HS-5 (cell line): Measurements from ENCODE around the gene NOTCH1.

Experiments
- DNase-seq: peaks from one replicate; pipeline ENCODE4 v3.0.0-alpha.2; 2012; ENCODE audit warnings: low read depth

The NOTCH1 gene

DNA sequence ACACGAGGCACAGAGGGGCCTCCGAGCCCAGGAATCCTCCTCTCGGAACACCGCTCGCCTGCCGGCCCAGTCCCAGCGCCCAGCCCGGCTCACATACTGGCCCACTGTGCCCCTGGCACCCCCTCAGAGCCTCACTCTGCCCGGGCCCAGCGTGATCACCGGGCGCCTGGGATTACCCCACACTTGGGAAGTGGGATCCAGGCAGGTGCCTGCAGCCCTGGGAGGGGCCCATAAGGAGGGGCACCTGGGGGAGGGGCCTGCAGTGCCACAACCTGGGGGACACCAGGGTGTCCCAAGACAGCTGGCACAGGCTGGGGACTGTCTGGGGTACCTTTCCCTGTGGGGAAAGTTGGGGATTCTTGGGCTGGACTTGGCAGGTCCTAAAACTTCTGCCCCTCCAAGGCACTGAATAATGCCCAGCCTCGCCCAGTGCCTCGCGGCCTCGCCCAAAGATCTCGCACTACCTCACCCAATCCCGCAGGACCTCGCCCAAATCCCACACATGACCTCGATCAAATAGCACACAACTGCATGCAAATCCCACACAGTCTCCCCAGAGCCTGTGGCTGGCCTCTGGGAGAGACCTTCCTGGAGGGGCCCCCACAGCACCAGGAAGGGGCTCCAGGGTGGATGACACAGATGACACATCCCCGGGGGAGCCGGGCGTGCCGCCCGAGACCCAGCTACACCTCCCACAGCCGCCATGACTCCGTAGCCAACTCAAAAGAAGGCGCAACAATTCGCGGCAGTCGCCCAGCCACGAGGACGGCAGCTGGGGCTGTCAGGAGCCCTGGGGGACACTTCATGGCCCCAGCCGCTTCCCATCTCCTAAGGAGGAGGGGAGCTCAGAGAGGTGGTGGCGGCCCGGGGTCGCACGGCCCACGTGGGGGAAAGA, 13.7 kb downstream of the NOTCH1 start:
- no peak for DNase-seq

DNA sequence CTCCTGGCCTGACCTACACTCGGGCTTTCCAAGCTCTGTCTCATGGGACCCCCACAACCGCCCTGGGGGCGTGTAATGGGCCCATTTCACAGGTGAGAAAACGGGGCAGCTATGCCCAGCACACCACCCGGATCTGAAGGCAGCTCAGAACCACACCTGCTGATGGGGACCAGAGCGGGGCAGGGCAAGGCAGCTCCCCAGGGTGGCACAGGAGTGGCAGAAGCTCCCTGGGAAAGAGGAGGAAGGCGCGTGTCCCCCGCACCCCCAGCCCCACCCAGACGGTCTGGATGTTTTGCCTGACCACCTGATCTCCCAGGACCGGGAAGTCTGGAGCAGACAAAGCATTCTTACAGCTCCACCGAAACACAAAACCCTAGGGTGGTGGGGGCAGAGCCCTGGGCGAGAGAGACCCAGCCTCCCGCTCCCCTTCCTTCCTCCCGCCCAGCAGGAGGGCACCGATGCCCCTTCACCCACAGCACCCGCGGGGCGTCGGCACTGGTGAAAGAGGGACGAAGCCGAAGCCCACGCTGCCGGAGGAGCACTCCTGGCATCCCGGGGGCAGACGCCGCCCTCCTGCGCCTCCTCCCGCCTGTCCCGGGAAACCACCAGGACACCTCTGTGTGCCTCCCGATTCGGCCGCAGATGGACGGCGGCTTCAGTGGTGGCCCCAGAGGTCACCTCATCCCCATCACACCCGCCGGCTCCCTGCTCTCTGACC, 14.5 kb downstream of the NOTCH1 start:
- no peak for DNase-seq

DNA sequence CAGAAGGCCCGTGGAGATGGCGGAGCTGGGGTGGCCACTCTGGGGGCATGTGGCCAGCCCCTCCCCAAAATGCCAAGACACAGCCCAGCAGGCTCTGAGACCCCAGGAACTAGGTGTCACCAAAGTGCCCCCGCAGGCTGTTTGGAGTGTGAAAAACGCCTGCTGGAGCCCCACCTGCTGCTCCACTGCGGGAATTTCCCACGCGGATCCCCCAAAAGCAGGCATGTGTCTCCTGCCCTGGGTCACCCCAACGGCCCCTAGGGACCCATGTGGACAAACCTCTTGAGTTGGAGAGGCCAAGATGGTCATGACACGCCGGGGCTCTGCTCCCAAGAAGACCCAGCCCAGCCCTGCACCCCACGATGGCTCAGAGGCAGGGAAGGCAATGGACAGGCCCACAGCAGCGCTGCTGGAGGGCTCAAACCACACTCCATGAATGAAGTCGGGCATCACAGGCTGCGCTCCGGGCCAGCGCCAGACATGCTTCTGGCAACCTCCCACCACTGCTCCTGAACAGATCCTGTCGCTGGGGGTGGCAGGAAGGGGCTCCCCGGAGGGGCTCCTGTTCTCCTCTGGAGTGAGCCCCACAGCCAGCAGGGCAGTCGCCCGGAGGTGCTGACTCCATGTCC, 15.3 kb downstream of the NOTCH1 start:
- DNase-seq = no peak

DNA sequence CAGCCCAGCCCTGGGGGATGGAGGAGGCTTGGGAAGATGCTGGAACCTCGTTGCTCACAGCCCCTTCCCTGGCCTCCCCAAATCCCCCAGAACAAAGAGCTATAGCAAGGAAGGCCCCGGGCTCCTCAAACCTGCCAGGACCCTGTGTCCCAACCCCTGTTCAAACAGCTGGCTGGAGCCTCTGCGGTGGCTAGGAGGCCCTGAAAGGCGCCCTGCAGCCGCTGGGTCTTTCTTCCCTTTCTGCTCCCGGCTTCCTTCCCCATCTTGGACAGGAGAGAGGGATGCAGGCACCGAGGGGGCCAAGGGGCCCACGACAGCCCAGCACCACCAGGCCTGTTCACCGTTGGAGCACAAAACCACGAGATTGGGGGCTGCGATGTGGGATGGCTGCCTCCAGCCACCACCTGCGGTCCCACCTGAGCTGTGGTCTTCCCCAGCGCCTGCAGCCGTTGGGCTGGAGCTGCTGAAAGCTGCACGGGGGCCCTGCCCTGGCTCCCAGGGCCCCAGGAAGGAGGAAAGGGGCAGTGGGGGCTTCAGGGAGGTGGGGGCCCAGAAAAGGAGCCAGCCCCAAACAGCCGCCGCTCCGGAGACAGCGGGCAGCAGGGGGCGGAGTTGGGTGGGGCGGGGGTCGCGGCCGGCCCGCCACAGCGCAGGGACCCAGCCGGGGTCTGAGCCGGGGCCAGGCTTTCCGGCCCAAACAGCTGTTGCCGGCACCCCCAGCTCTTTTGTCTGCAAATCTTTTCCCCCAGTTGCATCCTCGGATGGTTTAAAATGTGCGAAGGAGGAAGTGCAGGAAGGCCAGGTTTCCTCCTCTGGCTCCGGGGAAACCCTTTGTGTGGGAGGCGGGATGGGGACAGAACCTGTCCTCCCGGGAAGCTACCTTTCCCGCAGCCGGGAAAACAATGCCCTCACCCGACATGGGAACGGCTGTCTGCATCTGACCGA, 16.1 kb downstream of the NOTCH1 start:
- DNase-seq = no peak

DNA sequence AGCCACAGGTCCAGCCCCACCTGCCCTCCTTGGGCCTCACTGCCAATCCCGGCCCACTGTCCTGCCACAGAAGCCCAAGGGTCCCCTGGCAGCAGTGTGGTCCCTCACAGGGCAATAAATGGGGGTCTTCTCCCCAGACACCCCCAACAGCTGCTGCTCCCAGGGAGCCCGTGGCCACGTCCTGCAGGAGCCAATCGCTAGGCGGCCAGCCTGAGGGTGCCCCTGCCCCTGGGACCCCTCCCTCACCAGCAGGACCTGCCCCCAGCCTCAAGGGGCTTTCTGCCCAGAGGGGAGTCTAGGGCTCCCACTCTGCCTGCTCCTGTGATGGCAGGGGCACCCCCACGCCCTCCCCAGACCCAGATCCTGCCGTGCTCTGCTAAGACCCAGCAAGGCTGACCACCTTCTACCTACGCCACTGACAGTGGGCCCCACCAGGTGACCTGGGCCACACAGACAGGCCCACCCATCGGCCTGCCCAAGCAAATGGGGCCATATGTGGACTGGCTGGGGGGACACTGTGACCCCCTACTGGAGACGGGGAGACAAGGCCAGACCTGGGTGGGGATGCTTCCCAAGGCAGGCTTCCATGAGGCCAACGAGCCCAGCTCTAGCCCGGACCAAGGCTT, 17.0 kb downstream of the NOTCH1 start:
- DNase-seq = no peak

DNA sequence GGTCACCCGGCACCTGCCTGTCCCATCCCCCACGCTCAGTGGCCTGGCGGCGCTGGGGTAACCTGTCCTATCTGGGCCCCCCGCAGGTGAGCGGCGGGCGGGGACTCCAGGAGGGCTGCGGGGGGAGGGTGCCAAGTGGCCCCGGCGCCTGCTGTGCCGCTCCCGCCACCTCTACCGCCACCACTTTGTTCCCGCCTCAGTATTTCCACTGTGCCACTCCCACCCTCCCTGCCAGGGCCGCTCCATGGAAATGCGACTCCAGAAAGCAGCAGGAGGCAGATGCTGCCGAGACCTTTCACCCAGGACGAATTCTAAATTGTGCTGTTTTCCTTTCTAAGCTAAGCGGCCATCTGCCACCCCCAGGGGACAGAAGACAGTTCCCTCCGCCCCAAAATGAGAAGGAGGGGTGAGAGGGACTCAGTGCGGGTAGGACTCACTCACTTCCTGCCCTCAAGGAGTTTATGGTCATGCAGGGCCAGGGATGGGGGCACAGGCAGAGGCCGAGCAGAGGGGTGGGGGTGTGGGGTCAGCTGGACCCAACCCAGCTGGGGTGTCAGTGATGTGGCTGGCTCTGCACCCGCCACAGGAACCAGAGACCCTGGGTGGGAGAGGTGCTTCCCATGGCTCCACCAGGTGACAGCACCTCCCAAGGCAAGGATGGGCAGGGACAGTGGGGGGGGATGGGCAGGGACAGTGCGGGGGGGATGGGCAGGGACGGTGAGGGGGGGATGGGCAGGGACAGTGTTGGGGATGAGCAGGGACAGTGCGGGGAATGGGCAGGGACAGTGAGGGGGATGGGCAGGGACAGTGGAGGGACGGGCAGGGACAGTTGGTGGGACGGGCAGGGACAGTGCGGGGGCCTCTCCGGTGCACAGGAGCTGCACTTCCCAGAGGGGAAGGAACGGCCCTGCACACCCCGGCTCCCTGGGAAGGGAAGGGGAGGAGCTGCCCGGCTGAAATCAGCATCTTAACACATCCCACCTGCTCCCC, 17.8 kb downstream of the NOTCH1 start:
- DNase-seq = no peak

DNA sequence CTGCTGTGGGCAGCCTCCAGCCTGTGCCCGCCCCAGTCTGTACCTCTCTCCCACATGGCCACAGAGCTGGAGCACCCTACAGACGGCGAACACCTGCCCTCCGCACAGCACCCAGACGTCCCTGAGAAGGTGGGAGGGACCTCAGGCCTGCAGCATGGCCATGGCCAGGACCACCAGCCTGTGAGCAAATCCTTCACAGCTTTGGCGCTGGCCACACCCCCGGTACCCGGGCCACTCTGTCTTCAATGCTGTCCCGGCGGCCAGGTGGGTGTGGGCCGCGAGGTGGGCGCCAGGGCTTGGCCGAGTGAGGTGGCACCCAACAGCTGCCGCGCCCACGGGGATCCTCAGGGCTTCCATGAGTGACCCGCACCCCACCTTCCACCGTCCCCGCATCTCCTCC, 18.7 kb downstream of the NOTCH1 start:
- DNase-seq = no peak

DNA sequence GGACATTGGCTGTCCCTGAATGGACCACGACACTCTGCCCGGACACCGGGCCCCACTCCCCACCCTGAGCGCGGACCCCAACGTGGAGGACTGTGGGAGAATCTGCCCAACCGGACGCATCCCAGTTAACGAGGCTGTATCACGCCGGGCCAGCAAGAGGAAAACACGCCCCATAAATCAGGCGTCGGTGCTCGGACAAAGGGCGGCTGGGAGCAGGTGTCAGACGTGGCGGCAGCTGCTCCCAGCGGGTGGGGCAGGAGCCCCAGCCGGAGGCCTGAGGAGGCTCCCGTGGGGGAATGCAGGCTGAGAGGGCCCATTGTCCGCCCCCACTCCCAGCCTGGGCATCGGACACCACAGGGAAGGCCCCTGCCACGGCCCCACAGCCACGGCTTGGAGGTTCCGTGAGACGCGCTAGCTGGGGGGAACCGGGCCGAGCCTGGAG, 19.2 kb downstream of the NOTCH1 start:
- DNase-seq = no peak

DNA sequence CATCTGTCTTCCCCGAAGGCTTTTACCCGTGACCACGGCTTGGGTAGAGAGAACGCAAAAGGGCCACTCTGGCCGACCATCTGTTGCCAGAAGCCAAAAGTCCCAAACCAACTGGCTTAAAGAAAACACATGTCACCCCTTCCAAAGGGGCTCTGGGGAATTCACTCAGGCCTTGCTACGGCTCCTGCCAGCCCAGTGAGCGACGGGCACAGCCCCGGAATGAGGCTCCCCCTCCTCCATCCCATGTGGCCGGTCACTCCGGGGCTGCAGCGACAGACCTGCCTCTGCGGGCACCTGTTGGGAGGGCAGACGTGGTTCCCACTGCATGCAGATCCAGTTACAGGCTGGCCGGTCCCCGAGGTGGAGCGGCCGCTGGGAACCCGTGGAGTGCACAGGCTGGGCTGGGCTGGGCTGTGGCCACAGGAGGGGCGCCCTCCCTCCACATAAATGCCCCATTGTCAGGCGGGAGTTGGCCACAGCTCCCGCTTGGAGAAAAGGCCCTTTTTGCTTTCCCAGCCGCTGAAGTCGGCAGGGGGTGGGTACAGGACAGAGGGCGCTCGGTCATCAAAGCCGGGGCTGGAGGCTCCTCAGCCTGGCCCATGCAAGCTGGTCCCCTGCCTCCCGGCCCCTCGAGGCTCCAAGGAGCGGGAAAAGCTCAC, 19.9 kb downstream of the NOTCH1 start:
- DNase-seq = no peak

DNA sequence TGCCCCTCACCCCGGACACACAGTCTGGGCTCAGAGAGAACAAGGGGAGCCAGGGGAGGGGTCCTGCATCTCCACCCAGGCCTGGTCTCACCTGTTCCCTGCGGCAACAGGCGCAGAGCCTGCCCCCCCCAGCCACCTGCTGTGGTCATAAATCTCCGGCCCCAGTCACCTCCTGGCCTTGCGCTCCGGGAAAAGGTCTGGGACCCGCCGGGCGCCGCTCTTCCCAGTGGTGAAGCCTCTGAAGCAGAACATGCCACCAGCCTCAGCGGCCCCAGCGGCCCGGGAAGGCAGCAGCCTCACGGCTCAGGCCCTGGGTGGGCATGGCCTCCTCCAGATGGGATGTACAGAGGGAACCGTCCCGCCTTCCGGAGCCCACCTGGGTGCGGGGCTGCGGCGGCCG, 20.6 kb downstream of the NOTCH1 start:
- DNase-seq = no peak

DNA sequence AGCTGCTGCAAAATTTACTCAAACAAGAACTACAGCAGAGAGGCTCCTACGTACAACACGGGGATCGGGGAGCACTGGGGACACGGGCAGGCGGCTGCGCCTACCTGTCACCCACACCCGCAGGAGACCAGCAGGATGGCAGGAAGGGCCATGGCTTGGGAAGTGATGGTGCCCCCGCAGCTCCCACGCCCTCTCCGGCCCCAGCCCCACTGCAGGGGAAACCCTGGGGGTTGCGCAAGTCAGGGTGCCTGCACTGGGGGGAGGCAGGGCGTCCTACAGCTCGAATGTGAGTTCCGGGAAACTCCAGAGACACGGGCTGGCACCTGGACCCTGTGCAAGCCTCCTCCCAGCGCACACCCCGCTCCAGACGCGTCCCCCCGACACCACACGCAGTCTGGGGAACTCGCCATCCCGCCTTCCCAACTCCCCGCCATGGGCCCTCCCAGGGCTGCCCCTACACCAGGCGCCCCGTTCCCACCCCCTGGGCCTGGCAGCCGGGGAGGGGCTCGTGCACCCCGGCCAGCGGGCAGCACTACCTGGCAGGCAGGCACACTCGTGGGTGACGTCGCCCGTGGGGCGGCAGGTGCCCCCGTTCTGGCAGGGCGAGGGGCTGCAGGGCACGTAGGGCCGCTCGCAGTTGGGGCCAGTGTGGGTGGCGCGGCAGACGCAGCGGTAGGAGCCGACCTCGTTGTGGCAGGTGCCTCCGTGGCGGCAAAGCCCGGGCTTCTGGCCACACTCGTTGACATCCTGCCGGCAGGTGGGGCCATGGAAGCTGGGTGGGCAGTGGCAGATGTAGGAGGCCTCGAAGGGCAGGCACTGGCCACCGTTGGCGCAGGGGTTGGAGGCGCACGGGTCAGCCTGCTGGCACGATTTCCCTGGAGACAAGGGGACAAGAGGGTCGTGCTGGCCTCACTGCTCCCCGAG, 23.3 kb downstream of the NOTCH1 start:
- no peak for DNase-seq

DNA sequence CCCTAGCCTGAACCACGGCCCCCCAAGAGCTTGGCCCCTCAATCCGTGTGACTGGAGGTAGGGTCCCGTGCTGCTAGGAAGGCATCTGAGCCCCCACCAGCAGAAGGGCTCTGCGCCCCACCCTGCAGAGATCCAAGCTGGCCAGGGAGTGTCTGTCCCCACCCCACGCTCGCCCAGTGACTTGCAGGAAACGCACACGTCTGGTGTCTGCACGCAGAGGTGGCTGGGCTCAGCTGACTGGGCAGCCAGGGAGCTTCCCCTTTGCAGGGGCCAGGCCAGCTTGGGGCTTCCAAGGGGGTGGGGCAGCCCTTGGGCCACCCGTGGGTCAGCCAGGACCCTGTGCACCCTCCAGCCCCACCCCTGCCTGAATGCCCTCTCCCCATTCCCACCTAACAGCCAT, 24.3 kb downstream of the NOTCH1 start:
- DNase-seq = no peak

DNA sequence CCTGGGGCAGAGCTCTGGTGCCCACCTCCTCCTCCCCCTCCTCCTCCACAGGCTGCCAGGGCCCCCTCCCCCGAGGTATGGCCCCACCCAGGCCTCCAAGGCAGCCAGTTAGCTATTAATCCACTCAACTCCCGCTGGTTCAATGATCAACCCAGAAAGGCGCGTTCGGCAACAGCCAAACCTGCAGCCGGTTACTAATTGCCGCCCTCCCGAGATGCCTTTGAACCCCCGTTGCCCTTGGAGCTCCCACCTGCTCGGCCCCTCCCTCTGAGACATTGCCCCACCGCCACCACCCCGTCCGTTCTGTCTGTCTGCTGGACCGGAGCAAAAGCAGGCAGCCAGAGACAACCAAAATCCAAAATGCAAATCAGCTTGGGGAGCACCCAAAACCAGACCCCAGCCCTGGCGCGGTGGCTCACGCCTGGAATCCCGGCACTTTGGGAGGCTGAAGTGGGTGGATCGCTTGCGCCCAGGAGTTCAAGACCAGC, 25.8 kb downstream of the NOTCH1 start:
- no peak for DNase-seq

DNA sequence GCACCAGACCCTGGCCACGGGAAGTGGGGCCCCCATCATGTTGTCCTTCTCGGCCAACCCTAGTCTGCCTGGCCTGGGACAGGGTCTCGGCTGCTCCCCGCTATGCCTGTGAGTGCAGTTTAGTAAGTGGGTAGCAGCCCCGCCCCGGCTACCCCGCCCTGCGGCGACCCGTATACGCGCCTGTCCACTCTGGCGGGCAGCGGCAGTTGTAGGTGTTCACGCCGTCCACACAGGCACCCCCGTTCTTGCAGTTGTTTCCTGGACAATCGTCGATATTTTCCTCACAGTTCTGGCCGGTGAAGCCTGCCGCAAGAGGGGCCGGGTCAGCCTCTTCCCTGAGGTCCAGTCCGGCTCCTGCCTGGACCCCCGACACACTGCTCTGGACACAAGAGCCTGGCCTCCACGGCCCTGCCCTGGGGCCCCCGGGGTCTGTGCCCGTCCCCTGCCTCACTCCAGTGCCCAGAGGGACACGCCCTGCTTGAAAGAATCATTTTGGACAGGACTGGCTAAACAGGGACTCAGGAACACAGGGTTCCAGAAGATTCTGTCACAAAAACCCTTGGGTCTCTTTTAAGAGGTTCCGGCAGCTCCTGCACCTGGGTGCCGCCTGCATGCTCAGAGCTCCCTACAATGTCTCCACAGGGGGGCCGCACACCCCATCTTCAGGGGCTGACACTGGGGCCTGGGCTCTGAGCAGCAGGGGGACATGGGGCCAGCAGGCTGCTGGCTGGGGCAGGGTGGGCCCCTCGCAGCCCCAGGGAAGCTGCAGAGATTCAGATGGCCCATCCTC, 26.4 kb downstream of the NOTCH1 start:
- DNase-seq = no peak

DNA sequence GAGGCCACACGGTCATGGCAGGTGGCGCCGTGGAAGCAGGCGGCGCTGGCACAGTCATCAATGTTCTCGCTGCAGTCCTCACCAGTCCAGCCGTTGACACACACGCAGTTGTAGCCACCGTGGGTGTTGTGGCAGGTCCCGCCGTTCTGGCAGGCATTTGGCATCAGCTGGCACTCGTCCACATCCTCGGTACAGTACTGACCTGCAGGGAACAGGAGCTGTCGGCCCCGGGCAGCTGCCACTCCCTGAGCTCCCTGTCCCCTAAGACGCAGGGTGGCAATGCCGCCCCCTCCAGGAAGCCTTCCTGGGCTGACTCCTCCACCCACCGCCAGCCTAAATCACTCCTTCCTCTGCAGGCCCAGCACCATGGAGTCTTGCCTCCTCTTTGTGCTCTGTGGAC, 27.2 kb downstream of the NOTCH1 start:
- DNase-seq = no peak

DNA sequence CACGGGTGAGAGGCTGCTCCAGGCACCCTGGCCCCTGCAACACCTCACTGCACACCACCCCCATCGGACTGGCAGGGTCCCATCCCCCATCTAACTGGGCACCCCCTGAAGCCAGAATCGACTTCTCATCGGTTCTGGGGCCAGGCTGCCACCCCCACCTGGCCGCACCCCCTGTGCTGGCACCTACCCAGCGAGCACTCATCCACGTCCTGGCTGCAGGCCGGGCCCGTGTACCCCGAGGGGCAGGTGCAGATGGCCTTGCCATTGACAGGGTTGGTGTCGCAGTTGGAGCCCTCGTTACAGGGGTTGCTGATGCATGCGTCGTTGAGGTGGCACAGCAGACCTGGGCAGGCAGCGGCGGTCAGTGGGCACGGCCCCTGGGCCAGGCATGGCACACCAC, 27.9 kb downstream of the NOTCH1 start:
- no peak for DNase-seq

DNA sequence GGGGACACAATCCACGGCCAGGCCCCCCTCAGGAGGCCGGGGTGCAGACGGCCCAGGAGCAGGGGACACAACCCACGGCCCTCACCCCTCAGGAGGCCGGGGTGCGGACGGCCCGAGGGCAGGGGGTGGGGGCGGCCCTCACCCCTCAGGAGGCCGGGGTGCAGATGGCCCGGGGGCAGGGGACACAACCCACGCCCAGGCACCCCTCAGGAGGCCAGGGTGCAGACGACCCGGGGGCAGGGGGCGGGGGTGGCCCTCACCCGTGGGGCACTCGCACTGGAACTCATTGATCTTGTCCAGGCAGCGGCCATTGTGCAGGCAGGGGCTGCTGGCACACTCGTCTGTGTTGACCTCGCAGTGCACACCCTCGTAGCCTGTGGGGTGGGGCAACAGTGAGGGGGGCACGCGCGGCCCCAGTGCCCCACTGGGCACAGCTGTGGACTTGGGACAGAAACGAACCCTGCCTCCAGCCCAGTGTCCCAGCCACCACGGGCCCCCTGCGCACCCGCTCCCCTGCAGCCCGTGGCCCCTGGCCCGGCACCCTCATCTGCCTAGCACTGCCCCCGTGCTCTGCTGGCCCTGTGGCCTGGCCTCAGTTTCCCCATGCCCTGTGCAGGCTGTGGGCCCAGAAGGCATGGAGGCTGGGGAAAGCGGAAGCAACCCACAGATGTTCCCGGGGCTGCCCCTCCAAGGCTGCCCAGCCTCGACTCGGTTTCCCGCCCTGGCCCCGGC, 28.7 kb downstream of the NOTCH1 start:
- no peak for DNase-seq
